Keratinocyte (primary cell): ENCODE data around the gene FRMPD4. TPM values are rescaled to one million over a fixed set of nuclear protein-coding genes. Genes with fewer than 3 reads are reported as not detected.
A peak's percentile ranks its signal among the peaks of the same experiment; 100 is the strongest.

ENCODE experiments used
- DNase-seq: peaks from one replicate; pipeline ENCODE4 v3.0.0-alpha.2; 2011; ENCODE audit warnings: low read depth, missing footprints, low spot score
- FAIRE-seq: peaks from 2 replicates; lab custom pipeline; 2011; peaks lifted over from hg19 to GRCh38; lab: Jason Lieb, UNC
- H2AFZ ChIP-seq: 2 replicates; pipeline ENCODE4 v1.6.0; 2012; ENCODE audit warnings: low read length, control low read depth, inconsistent platforms; ENCODE audit not compliant: control insufficient read depth
- H3K27ac ChIP-seq: 2 replicates; pipeline ENCODE4 v1.5.1; 2011; ENCODE audit warnings: low read length; ENCODE audit not compliant: control insufficient read depth, insufficient read depth
- H3K27me3 ChIP-seq: 3 replicates; pipeline ENCODE4 v1.6.0; 2011; ENCODE audit warnings: low read length; ENCODE audit not compliant: control insufficient read depth, insufficient read depth; ENCODE audit errors: extremely low read depth
- H3K36me3 ChIP-seq, 2 experiments: 2 replicates in 1 of 2; 3 replicates in 1 of 2; pipeline ENCODE4 v1.5.1; 2011; ENCODE audit warnings: low read length in 2 of 2, mild to moderate bottlenecking in 1 of 2; ENCODE audit not compliant: control insufficient read depth in 2 of 2, insufficient read depth in 2 of 2; ENCODE audit errors: extremely low read depth in 1 of 2
- H3K4me1 ChIP-seq: 3 replicates; pipeline ENCODE4 v1.5.1; 2011; ENCODE audit warnings: low read length; ENCODE audit not compliant: control insufficient read depth, insufficient read depth; ENCODE audit errors: extremely low read depth
- H3K4me2 ChIP-seq: 3 replicates; pipeline ENCODE4 v1.6.0; 2011; ENCODE audit warnings: low read depth, low read length; ENCODE audit not compliant: control insufficient read depth, insufficient read depth; ENCODE audit errors: extremely low read depth
- H3K4me3 ChIP-seq, 3 experiments: fragments of 200-600 bp in 1 of 3; sonication (generic) in 1 of 3; 2 replicates in 2 of 3; 3 replicates in 1 of 3; pipeline ENCODE4 v1.5.1; 2011 to 2016; ENCODE audit warnings: low read length in 3 of 3, mild to moderate bottlenecking in 3 of 3, control low read depth in 2 of 3, inconsistent platforms in 1 of 3, low read depth in 1 of 3, mixed read lengths in 1 of 3, mixed run types in 1 of 3, moderate library complexity in 1 of 3; ENCODE audit not compliant: control insufficient read depth in 2 of 3, insufficient read depth in 2 of 3; ENCODE audit errors: extremely low read depth in 1 of 3
- H3K79me2 ChIP-seq: 2 replicates; pipeline ENCODE4 v1.6.0; 2012; ENCODE audit warnings: low read length; ENCODE audit not compliant: control insufficient read depth, insufficient read depth
- H3K9ac ChIP-seq: 3 replicates; pipeline ENCODE4 v1.6.0; 2011; ENCODE audit warnings: low read length; ENCODE audit not compliant: control insufficient read depth, insufficient read depth; ENCODE audit errors: extremely low read depth
- H3K9me1 ChIP-seq: 3 replicates; pipeline ENCODE4 v1.6.0; 2011; ENCODE audit warnings: low read length; ENCODE audit not compliant: control insufficient read depth, insufficient read depth; ENCODE audit errors: extremely low read depth
- H3K9me3 ChIP-seq: 2 replicates; pipeline ENCODE4 v1.5.1; 2012; ENCODE audit warnings: low read depth, low read length; ENCODE audit not compliant: control insufficient read depth
- H4K20me1 ChIP-seq: 3 replicates; pipeline ENCODE4 v1.6.0; 2011; ENCODE audit warnings: low read length; ENCODE audit not compliant: control insufficient read depth, insufficient read depth; ENCODE audit errors: extremely low read depth
- EZH2 ChIP-seq: IDR thresholded peaks from one replicate; pipeline ENCODE4 v1.6.1; 2012; ENCODE audit warnings: inconsistent platforms, mild to moderate bottlenecking, low read length, moderate library complexity
- dilution Hi-C: fragments of 300-500 bp; cut with MboI; formaldehyde crosslinking; loops from one replicate; pipeline ENCODE4 v1.7.0; 2020; ENCODE audit warnings: low sequenced_read_pairs; ENCODE audit not compliant: extremely low pct_ligation_motif_present
- polyA plus RNA-seq, 5 experiments: library from polyadenylated mRNA; depleted of rRNA in 3 of 5; stranded (reverse) in 3 of 5; stranded (forward) in 1 of 5; unstranded in 1 of 5; fragments of >200 nt; gene quantifications; 1 replicate in 1 of 5; 2 replicates in 3 of 5; 3 replicates in 1 of 5; pipeline versions ENCODE4 v1.2.1 to v1.2.3, GENCODE V29; 2011 to 2012; ENCODE audit warnings: missing spikeins in 2 of 5, low read depth in 1 of 5, low replicate concordance in 1 of 5
- TF ChIP-seq, protein P1 (sequence below), 3 experiments: IDR thresholded peaks in 1 of 3; conservative IDR thresholded peaks in 1 of 3; optimal IDR thresholded peaks in 1 of 3; 2 replicates in 2 of 3; 3 replicates in 1 of 3; pipeline versions ENCODE3 to v1.5.1; 2011; ENCODE audit warnings: low read length in 3 of 3, mild to moderate bottlenecking in 3 of 3, moderate library complexity in 2 of 3, control low read depth in 1 of 3, inconsistent platforms in 1 of 3; ENCODE audit not compliant: insufficient read depth in 2 of 3; ENCODE audit errors: extremely low read depth in 1 of 3

FRMPD4 gene
- polyA plus RNA-seq, 1 donor (not counting 4 experiments of a cell fraction or from before 2014, with no cell fraction given), result 0.05 TPM

- Histone ChIP-seq H3K36me3 (no peaks in the 10 kb centered on the region), H3K9me3 (no peaks in the 10 kb centered on the region), H3K27ac (no peak overlapping the region), H3K9me1 (no peaks in the 10 kb centered on the region), H3K4me1 (peaks cover 13% of the 10 kb centered on the region), H3K27me3 (peaks cover 4% of the 10 kb centered on the region), H3K4me2 (no peak overlapping the region), H2AFZ (no peak overlapping the region), H3K4me3 (no peak overlapping the region), H3K79me2 (no peaks in the 10 kb centered on the region), H4K20me1 (no peaks in the 10 kb centered on the region), H3K9ac (no peak overlapping the region)
- no peak for FAIRE-seq
- dilution Hi-C loops, result no loop called here
- TF ChIP-seq, protein P1, sequence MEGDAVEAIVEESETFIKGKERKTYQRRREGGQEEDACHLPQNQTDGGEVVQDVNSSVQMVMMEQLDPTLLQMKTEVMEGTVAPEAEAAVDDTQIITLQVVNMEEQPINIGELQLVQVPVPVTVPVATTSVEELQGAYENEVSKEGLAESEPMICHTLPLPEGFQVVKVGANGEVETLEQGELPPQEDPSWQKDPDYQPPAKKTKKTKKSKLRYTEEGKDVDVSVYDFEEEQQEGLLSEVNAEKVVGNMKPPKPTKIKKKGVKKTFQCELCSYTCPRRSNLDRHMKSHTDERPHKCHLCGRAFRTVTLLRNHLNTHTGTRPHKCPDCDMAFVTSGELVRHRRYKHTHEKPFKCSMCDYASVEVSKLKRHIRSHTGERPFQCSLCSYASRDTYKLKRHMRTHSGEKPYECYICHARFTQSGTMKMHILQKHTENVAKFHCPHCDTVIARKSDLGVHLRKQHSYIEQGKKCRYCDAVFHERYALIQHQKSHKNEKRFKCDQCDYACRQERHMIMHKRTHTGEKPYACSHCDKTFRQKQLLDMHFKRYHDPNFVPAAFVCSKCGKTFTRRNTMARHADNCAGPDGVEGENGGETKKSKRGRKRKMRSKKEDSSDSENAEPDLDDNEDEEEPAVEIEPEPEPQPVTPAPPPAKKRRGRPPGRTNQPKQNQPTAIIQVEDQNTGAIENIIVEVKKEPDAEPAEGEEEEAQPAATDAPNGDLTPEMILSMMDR (optimal IDR thresholded peaks at IDR 0.05 in 1 of 3, IDR thresholded peaks at IDR 0.05 in 1 of 3, conservative IDR thresholded peaks at IDR 0.05 in 1 of 3; ENCODE audit: extremely low read depth in 1 of 3, insufficient read depth in 2 of 3, low read length in 3 of 3), result no peak
- TF ChIP-seq EZH2, result no peak
- no peak for DNase-seq
Measured at GRCh38 chrX:12206413-12206812, 68.1 kb downstream of the FRMPD4 start.

DNA sequence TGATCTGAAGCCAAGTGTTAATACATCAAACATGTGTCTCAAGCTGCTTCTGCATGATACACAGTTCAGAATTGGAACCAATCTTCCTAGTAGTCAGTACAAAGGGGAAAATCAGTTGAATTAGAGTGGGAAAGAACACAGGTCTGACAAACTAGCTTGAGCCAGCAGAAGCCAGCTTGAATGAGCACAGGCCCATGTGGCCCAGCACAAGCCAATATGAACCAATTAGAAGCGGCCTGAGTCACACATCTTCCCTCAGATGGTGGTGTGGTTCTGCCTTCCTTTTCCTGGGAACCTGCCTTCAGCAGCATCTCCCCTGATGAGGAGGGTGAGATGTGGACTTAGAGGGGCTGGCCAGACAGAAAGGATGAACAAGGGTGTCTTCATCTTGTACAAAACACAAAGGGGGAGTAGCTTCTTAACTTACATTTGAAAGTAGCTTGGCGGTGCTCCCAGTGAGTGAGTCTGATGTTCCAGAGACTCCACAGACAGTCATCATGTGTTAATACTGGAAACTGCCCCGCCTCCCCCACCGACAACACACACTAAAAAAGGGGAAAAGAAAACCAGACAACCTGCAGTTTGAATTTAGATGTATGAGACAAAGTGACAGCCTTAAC is 72.0 kb downstream of the FRMPD4 start:
- Histone ChIP-seq H3K27me3 (no peaks in the 10 kb centered on the region), H3K9ac (peak overlapping the region; percentile 37), H3K79me2 (no peaks in the 10 kb centered on the region), H3K4me2 (peak overlapping the region; percentile 51), H3K36me3 (no peaks in the 10 kb centered on the region), H3K4me3 (peak overlapping the region in 1 of 3 experiments; percentile 45), H2AFZ (peak overlapping the region; percentile 90), H3K9me1 (no peaks in the 10 kb centered on the region), H3K9me3 (no peaks in the 10 kb centered on the region), H3K27ac (peak overlapping the region; percentile 78), H3K4me1 (peaks cover 13% of the 10 kb centered on the region), H4K20me1 (no peaks in the 10 kb centered on the region)
- dilution Hi-C loops, result no loop called here
- FAIRE-seq (peak; percentile 64), DNase-seq (peak; percentile 50)
- TF ChIP-seq, protein P1 (optimal IDR thresholded peaks at IDR 0.05 in 1 of 3, IDR thresholded peaks at IDR 0.05 in 1 of 3, conservative IDR thresholded peaks at IDR 0.05 in 1 of 3; ENCODE audit: extremely low read depth in 1 of 3, insufficient read depth in 2 of 3, low read length in 3 of 3), result no peak
- TF ChIP-seq EZH2, result no peak
